ENCODE data around the gene DDHD1. TPM values are rescaled to one million over a fixed set of nuclear protein-coding genes. Genes with fewer than 3 reads are reported as not detected.
"Not testable (repeated sequence)": the region's sequence is repeated elsewhere in the genome, so short reads cannot be mapped to it uniquely, and the experiment has no call there.

Gene DDHD1
- total and polyA plus RNA-seq, 7 donors: 2.8 to 7.6 (median 4.6) TPM

GRCh38 chr14:53190938-53191337, 37.8 kb upstream of the DDHD1 start:
- intact Hi-C loops (cut with DNase I): no loop called here
- no peak for TF ChIP-seq CTCF (IDR thresholded peaks at IDR 0.05)
- Histone ChIP-seq H3K36me3 (ENCODE audit: insufficient read depth in 1 of 2, low read depth in 1 of 2) (no peaks in the 10 kb centered on the region), H3K27me3 (ENCODE audit: insufficient read depth in 3 of 3, low read length in 2 of 3) (no peaks in the 10 kb centered on the region), H3K4me1 (no peaks in the 10 kb centered on the region), H3K4me3 (no peak overlapping the region), H3K27ac (no peak overlapping the region), H3K9me3 (no peaks in the 10 kb centered on the region)
- 65 to 78% (median 76%) methylated on average over 2 of the region's 2 CpGs for WGBS, 3 donors
- DNase-seq (no peak), ATAC-seq (no peak)

- H3K9me3 ChIP-seq: no peaks in the 10 kb centered on the region
- WGBS, 3 donors: 61 to 66% (median 62%) methylated on average over 5 of the region's 5 CpGs
- TF ChIP-seq CTCF (IDR thresholded peaks at IDR 0.05): no peak
- ATAC-seq (no peak), DNase-seq (no peak)
- no peak overlapping the region for H3K4me3 ChIP-seq
- H3K36me3 ChIP-seq (ENCODE audit: insufficient read depth in 1 of 2, low read depth in 1 of 2): no peaks in the 10 kb centered on the region
- H3K27me3 ChIP-seq (ENCODE audit: insufficient read depth in 3 of 3, low read length in 2 of 3): no peaks in the 10 kb centered on the region
- H3K4me1 ChIP-seq: no peaks in the 10 kb centered on the region
- intact Hi-C loops (cut with DNase I): no loop called here
- H3K27ac ChIP-seq: no peak overlapping the region
Measured at GRCh38 chr14:53187921-53188463, 34.9 kb upstream of the DDHD1 start.

GRCh38 chr14:53186532-53186931, 33.4 kb upstream of the DDHD1 start:
- Histone ChIP-seq H3K4me1 (no peaks in the 10 kb centered on the region), H3K27me3 (ENCODE audit: insufficient read depth in 3 of 3, low read length in 2 of 3) (no peaks in the 10 kb centered on the region), H3K9me3 (no peaks in the 10 kb centered on the region), H3K4me3 (no peak overlapping the region), H3K27ac (no peak overlapping the region), H3K36me3 (ENCODE audit: insufficient read depth in 1 of 2, low read depth in 1 of 2) (no peaks in the 10 kb centered on the region)
- 91 to 96% (median 92%) methylated on average over 1 of the region's 1 CpG for WGBS, 3 donors
- TF ChIP-seq CTCF (IDR thresholded peaks at IDR 0.05): no peak
- no peak for ATAC-seq
- intact Hi-C loops (cut with DNase I): no loop called here
- no peak for DNase-seq

GRCh38 chr14:53183611-53184010, 30.5 kb upstream of the DDHD1 start:
- H3K27ac ChIP-seq: no peak overlapping the region
- H3K4me3 ChIP-seq: no peak overlapping the region
- no peaks in the 10 kb centered on the region for H3K4me1 ChIP-seq
- no peak for DNase-seq
- ATAC-seq: no peak
- TF ChIP-seq CTCF (IDR thresholded peaks at IDR 0.05): no peak
- intact Hi-C loops (cut with DNase I): no loop called here
- 55 to 64% (median 61%) methylated on average over 2 of the region's 2 CpGs for WGBS, 3 donors
- no peaks in the 10 kb centered on the region for H3K36me3 ChIP-seq (ENCODE audit: insufficient read depth in 1 of 2, low read depth in 1 of 2)
- H3K9me3 ChIP-seq: no peaks in the 10 kb centered on the region
- H3K27me3 ChIP-seq (ENCODE audit: insufficient read depth in 3 of 3, low read length in 2 of 3): no peaks in the 10 kb centered on the region

GRCh38 chr14:53183056-53183455, 29.9 kb upstream of the DDHD1 start:
- Histone ChIP-seq H3K36me3 (ENCODE audit: insufficient read depth in 1 of 2, low read depth in 1 of 2) (no peaks in the 10 kb centered on the region), H3K4me3 (no peak overlapping the region), H3K27ac (no peak overlapping the region), H3K4me1 (no peaks in the 10 kb centered on the region), H3K9me3 (no peaks in the 10 kb centered on the region), H3K27me3 (ENCODE audit: insufficient read depth in 3 of 3, low read length in 2 of 3) (no peaks in the 10 kb centered on the region)
- no peak for DNase-seq
- TF ChIP-seq CTCF (IDR thresholded peaks at IDR 0.05): no peak
- intact Hi-C loops (cut with DNase I): no loop called here
- ATAC-seq: no peak
- 49 to 59% (median 51%) methylated on average over 2 of the region's 2 CpGs for WGBS, 3 donors

GRCh38 chr14:53181463-53182081, 28.4 kb upstream of the DDHD1 start:
- DNase-seq; H3K27ac ChIP-seq; H3K4me1 ChIP-seq; H3K9me3 ChIP-seq; H3K36me3 ChIP-seq (ENCODE audit: insufficient read depth in 1 of 2, low read depth in 1 of 2); intact Hi-C loops (cut with DNase I); H3K4me3 ChIP-seq; ATAC-seq; H3K27me3 ChIP-seq (ENCODE audit: insufficient read depth in 3 of 3, low read length in 2 of 3): not testable (repeated sequence)
- WGBS, 3 donors: 94 to 98% (median 95%) methylated on average over 10 of the region's 11 CpGs
